Smooth muscle cell (in vitro differentiated cells): ENCODE results near the gene PNMT. TPM values are rescaled to one million over a fixed set of nuclear protein-coding genes. Genes with fewer than 3 reads are reported as not detected.
A peak's percentile ranks its signal among the peaks of the same experiment; 100 is the strongest.

Source experiments
- DNase-seq: peaks from one replicate; lab custom pipeline; 2025; ENCODE audit not compliant: unreplicated experiment; lab: John Stamatoyannopoulos, UW
- H2AFZ ChIP-seq: fragments of 200-600 bp; sonication (generic); 2 replicates; pipeline ENCODE4 v1.6.0; 2016; ENCODE audit warnings: antibody characterized with exemption, low read depth, mild to moderate bottlenecking
- H3F3A ChIP-seq: fragments of 200-600 bp; sonication (generic); 2 replicates; pipeline ENCODE4 v1.6.0; 2017; ENCODE audit warnings: antibody characterized with exemption, low read depth
- H3K27ac ChIP-seq: fragments of 200-600 bp; sonication (generic); 2 replicates; pipeline ENCODE4 v1.5.1; 2016; ENCODE audit warnings: low read depth, mild to moderate bottlenecking
- H3K27me3 ChIP-seq: fragments of 200-600 bp; sonication (generic); 2 replicates; pipeline ENCODE4 v1.6.1; 2016; ENCODE audit warnings: low read depth, mild to moderate bottlenecking
- H3K36me3 ChIP-seq: fragments of 200-600 bp; sonication (generic); 2 replicates; pipeline ENCODE4 v1.5.1; 2016; ENCODE audit warnings: low read depth
- H3K4me1 ChIP-seq: fragments of 200-600 bp; sonication (generic); 2 replicates; pipeline ENCODE4 v1.5.1; 2016; ENCODE audit warnings: low read depth
- H3K4me2 ChIP-seq: fragments of 200-600 bp; sonication (generic); 2 replicates; pipeline ENCODE4 v1.6.0; 2016; ENCODE audit warnings: mild to moderate bottlenecking
- H3K4me3 ChIP-seq: fragments of 200-600 bp; sonication (generic); 2 replicates; pipeline ENCODE4 v1.5.1; 2016; ENCODE audit warnings: mild to moderate bottlenecking
- H3K79me2 ChIP-seq: fragments of 200-600 bp; sonication (generic); 2 replicates; pipeline ENCODE4 v1.6.0; 2016; ENCODE audit warnings: low read depth, mild to moderate bottlenecking
- H3K9ac ChIP-seq: fragments of 200-600 bp; sonication (generic); 2 replicates; pipeline ENCODE4 v1.6.0; 2016; ENCODE audit warnings: low read depth
- H3K9me3 ChIP-seq: fragments of 200-600 bp; sonication (generic); replicated peaks from 2 replicates; pipeline ENCODE4 v1.5.1; 2016; ENCODE audit warnings: low read depth
- H4K20me1 ChIP-seq: fragments of 200-600 bp; sonication (generic); 2 replicates; pipeline ENCODE4 v1.6.0; 2016; ENCODE audit warnings: low read depth
- CTCF ChIP-seq: fragments of 200-600 bp; sonication (generic); IDR thresholded peaks from 2 replicates; pipeline ENCODE4 v1.5.1; 2017; ENCODE audit warnings: borderline replicate concordance, mild to moderate bottlenecking, antibody characterized with exemption; ENCODE audit not compliant: insufficient read depth, poor library complexity, severe bottlenecking
- WGBS: methylation state at CpG from one replicate; pipeline ENCODE4 v1.1.7; 2016; ENCODE audit warnings: low lambda C conversion rate; 5-methylcytosine and 5-hydroxymethylcytosine counted together
- polyA plus RNA-seq: library from polyadenylated mRNA; unstranded; fragments of >200 nt; fragmentation: Nextera tagmentation; extraction: Ambion mirVana; gene quantifications from 2 replicates; pipeline ENCODE4 v1.2.1, GENCODE V29; 2016
- total RNA-seq: library from RNA; depleted of rRNA; stranded (reverse); fragments of >200 nt; gene quantifications from 2 replicates; pipeline ENCODE4 v1.2.3, GENCODE V29; 2014

The PNMT gene
- total and polyA plus RNA-seq, 2 experiments from 2014 or later = 0.23 TPM; not detected in 1

DNA sequence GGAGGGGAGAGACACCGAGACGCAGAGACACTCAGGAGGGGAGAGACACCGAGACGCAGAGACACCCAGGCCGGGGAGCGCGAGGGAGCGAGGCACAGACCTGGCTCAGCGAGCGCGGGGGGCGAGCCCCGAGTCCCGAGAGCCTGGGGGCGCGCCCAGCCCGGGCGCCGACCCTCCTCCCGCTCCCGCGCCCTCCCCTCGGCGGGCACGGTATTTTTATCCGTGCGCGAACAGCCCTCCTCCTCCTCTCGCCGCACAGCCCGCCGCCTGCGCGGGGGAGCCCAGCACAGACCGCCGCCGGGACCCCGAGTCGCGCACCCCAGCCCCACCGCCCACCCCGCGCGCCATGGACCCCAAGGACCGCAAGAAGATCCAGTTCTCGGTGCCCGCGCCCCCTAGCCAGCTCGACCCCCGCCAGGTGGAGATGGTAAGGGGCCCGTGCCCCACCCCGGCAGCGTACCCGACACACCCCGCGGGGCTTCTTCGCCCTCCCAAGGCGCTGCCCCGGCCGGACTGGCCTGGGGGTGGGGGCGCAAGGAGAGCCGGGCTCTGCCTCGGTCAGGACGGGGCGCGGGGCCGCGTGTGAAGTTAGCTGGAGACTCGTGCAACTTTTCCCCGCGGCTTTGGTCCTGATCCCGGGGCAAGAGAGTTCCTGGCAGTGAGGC is 41.1 kb upstream of the PNMT start:
- Histone ChIP-seq H3K9ac (no peak overlapping the region), H3K79me2 (no peaks in the 10 kb centered on the region), H3K4me3 (peak overlapping the region; percentile 49), H3K9me3 (no peaks in the 10 kb centered on the region), H3F3A (peaks cover 3% of the 10 kb centered on the region), H3K27me3 (peaks cover 81% of the 10 kb centered on the region), H3K4me2 (peak overlapping the region; percentile 84), H3K4me1 (peaks cover 14% of the 10 kb centered on the region), H2AFZ (no peak overlapping the region), H4K20me1 (no peaks in the 10 kb centered on the region), H3K36me3 (no peaks in the 10 kb centered on the region), H3K27ac (no peak overlapping the region)
- WGBS = 4% methylated on average over 42 of the region's 72 CpGs
- TF ChIP-seq CTCF = no peak
- DNase-seq = no peak

- H3F3A ChIP-seq = no peaks in the 10 kb centered on the region
- H3K4me3 ChIP-seq = peak overlapping the region; percentile 49
- DNase-seq = no peak
- TF ChIP-seq CTCF = no peak
- H3K27me3 ChIP-seq = peaks cover 86% of the 10 kb centered on the region
- peak overlapping the region; percentile 84 for H3K4me2 ChIP-seq
- H3K9me3 ChIP-seq = no peaks in the 10 kb centered on the region
- H3K79me2 ChIP-seq = no peaks in the 10 kb centered on the region
- peaks cover 14% of the 10 kb centered on the region for H3K4me1 ChIP-seq
- H3K9ac ChIP-seq = no peak overlapping the region
- WGBS = 33% methylated on average over 13 of the region's 16 CpGs
- H2AFZ ChIP-seq = no peak overlapping the region
- no peak overlapping the region for H3K27ac ChIP-seq
- no peaks in the 10 kb centered on the region for H3K36me3 ChIP-seq
- no peaks in the 10 kb centered on the region for H4K20me1 ChIP-seq
These were observed 40.3 kb upstream of the PNMT start for GRCh38 chr17:39627712-39628516.

GRCh38 chr17:39628655-39629493 is 39.4 kb upstream of the PNMT start:
- Histone ChIP-seq H2AFZ (no peak overlapping the region), H3K79me2 (no peaks in the 10 kb centered on the region), H3K27me3 (peaks cover 83% of the 10 kb centered on the region), H3K9me3 (no peaks in the 10 kb centered on the region), H3K4me3 (no peak overlapping the region), H3K9ac (no peak overlapping the region), H3K27ac (no peak overlapping the region), H3K4me1 (peaks cover 14% of the 10 kb centered on the region), H3K36me3 (no peaks in the 10 kb centered on the region), H3K4me2 (no peak overlapping the region), H3F3A (no peaks in the 10 kb centered on the region), H4K20me1 (no peaks in the 10 kb centered on the region)
- WGBS = 67% methylated on average over 10 of the region's 10 CpGs
- DNase-seq = no peak
- no peak for TF ChIP-seq CTCF
